GM19455 (cell line): ENCODE measurements around the gene MMADHC.

Source experiments
- ATAC-seq: cut with Tn5 transposase; IDR thresholded peaks from one replicate; pipeline ENCODE4 v1.9.1; 2021; ENCODE audit not compliant: unreplicated experiment

The MMADHC gene

DNA sequence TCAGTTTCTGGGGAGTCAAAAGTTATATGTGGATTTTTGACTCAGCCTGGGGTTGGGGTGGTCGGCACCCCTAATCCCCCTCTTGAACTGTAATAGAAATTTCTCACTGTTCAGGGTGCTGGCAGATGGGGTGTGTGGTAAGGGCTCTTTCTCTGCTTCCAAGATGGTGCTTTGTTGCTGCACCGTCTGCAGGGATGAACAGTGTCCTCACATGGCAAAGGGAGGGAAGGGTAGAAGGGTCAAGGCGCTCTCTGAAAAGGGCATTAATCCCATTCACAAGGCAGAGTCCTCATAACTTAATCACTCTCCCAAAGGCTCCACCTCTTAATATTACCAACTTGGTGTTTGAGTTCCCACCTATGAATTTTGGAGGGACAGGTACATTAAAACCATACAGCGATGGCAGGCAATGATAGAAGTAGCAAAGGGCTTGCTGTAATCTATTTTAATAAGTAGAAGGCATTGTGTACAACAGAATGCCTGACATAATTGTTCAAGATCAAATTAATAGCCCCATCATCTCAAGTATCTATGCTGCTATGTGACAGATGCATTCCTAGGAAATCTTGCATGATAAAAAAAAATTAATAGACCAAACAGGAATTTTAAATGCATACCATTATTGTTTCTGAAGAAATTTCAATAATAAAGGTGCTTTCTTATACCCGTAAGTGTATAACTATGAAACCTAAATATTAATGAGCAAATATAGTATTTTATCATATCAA, 28.1 kb downstream of the MMADHC start:
- no peak for ATAC-seq

DNA sequence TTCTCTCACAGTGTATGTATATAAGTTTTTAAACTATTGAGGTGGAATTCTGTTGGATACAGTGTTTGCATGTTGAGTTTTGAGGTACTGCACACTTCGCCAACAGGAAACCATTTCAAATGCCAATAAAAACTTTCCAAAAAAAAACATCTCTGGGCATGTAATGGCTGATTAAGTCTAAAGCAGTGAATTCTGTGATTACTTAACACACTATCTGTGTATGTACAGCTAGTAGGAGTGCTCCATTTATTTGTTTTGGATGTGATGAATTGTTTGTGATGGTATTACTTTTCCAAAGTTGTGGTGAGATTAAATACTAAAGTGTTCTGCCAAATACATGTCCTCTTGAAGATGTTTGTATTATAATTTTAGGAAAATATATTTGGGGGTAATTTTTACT, 31.1 kb downstream of the MMADHC start:
- ATAC-seq: no peak

DNA sequence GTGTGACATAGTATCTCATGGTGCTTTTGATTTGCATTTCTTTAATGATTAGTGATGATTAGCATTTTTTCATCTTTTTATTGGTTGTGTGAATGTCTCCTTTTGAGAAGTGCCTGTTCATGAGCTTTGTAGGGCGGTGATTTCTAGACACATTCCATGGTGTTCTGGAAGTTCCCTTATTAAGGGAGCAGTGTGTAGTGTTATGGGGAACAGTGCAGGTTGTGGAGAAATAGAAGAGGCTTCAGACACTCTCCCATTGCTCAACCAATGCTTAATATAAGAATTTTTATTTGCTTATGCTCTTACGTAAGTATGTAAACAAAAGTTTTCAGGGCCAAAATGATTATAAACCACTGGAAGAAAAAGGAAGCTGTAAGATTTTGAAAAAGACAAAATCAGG, 34.7 kb downstream of the MMADHC start:
- ATAC-seq: no peak

DNA sequence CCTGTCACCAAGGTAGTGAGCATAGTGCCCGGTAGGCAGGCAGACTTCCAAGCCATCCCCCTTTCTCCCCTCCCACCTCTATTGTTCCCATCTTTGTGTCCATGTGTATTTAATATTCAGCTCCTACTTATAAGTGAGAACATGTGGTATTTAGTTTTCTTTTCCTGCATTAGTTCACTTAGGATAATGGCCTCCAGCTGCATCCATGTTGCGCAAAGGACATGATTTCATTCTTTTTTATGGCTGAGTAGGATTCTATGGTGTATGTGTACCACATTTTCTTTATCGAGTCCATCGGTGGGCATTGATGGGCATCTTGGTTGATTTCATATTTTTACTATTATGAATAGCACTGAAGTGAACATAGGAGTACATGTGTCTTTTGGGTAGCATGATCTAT, 35.3 kb downstream of the MMADHC start:
- no peak for ATAC-seq

DNA sequence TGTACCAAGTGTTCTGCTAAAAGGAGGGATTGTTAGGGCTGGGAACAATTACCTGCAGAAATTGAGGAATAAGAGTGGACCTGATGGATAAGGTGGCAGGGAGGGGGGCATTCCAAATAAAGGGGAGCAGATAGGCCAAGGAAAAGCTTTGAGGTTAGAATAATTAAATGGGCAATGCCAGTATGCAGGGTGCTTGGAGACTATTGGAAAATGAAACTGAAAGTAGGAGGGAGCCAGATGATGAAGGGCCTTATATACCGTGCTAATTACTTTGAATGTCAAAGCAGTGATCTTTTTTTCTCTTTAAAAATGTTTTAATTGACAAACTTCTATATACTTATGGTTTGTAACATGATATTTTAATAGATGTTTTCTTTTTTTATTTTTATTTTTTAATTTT, 42.9 kb downstream of the MMADHC start:
- ATAC-seq: no peak

DNA sequence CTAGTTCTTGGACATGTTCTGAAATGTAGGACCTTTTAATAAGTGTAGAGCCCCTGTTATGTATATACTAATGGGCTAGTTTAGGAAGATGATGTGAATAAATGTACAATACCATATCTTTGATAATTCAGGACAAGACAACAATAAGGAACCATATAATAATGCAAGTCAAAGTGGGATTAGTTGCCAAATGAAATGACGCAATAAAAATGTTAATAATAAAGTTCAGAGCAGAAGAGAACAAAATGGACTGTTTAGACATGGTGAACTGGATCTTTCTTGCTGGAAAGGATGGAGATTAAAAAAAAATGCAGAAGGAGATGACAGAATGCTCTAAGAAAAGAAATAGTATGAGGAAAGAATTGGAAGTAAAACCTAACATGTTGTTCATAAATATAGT, 43.7 kb downstream of the MMADHC start:
- ATAC-seq: no peak

DNA sequence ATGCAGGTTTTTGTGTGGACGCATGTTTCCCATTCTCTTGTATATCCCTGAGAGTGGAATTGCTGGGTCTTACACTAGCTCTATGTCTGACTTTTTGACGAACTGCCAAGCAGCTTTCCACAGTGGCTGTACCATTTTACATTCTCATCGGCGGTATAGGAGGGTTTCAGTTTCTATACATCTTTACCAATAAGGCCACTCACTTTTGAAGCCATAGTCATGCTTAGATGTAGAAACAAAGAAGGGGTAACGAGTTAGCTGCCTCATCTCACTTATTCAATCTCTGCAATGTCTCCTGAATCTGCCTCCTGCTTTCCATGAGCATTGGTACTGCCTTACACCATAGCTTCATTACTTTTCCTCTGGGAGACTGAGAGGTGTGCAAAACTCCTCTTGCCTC, 47.4 kb downstream of the MMADHC start:
- ATAC-seq: no peak

DNA sequence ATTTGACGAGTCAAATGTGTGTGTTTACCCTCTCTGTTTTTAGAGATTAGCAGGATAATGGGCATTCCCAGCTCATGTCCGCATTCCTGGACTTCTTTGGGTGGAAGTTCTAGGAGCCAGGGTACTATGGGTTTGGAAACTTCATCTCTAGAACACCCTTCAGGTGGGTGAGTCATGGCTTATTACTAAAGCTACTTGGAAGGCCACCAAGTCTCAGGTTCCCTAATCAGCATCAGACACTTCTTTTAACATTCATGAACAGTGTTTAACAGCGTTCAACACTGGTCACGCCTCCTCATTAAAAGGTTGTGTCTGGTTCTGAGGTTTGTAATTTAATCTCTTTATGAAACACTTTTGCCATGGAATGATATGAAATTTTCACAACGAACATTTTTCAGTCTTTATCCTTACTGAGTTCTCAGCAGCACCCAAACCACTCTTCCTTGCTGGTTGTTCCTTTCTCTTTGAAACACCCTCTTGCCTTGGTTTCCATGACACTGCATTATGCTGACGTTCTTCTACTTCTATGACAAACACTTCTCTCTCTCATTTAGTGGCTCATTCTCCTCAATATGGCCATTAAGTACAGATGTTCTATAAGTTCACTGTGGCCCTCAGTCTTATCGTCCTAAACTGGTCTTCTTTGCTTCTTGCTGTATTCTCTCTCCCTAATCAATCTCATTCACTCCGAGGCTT, 49.3 kb downstream of the MMADHC start:
- no peak for ATAC-seq

DNA sequence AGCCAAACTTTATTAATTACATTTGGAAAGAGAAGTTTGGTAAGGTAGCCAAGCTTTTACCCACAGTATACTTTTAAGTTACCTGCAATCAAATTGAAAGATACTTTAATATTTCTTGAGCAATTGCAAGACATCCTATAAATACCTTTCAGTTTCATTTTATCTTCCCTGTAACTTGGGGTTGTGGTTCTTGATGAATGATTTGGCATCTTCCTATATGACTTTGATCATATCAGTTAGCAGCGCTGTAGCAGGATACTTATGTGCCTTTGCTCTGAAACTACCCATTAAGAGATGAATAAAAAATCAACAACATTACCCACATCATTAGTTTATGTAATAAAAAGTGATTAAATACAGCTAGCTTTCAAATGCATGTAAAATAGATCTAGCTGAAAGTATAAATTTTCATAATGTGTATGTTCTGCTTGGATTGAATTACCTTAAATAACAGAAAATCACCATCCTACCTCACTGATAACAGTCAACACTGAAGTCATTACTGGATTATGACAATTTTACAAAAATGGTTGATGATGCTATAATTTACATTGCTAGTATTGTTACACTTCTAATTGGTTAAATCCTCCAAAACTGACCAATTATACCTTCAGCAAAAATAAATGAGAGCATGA, 50.4 kb downstream of the MMADHC start:
- ATAC-seq: no peak

DNA sequence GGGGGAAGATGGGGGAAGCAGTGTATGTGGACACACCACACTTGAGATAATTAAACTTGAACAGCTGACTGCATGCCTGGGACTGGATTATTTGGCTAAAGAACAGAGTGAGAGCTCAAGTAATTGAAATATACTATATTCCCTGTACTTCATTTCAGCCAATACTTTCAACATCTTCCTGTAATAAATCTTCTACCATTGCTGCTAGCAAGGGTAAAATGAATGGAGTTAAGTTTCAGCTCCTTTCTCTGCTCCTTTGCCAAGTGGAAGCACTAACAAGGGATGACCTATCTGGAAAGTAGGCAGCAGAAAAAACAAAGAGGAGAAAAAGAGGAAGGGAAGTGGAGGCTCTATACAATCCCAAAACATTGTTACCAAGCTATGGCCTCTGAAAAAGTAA, 50.9 kb downstream of the MMADHC start:
- ATAC-seq: no peak

DNA sequence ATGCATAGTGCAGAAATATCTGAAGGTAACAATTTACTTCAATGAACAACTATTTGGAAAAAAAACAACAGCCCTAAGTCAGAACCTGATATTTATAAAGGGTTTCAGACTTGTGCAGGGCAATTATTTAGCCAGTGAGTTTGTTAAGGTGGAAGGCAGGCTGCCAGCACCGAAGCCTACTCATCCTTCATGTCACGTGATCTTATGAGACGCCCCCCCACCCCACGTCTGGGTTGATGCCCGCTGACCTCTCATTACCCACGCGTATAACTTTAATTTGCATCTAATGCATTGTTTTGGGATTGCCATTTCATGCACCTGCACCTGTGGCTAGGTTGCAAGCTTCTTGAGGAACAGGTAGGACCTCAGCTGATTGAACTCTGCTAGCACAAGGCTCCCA, 52.9 kb downstream of the MMADHC start:
- ATAC-seq: no peak

DNA sequence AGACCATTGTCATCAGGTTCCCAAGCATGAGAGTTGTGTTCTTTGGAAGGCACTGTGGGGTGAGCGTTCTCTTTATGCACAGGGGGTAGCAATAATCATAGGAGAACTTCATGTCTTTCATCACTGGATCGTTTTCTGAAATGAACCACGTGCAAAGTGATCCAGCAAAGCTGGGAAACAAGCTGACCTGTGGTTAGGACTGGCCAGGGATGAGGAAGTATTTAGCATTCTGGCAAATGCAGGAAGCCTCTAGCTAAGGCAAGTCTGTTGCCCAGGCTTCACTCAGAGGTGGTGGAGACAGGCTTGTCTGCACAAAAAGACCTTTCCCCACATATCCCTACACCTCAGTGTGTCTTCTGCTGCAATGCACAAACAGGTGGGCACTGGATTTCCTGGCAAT, 58.6 kb downstream of the MMADHC start:
- no peak for ATAC-seq

DNA sequence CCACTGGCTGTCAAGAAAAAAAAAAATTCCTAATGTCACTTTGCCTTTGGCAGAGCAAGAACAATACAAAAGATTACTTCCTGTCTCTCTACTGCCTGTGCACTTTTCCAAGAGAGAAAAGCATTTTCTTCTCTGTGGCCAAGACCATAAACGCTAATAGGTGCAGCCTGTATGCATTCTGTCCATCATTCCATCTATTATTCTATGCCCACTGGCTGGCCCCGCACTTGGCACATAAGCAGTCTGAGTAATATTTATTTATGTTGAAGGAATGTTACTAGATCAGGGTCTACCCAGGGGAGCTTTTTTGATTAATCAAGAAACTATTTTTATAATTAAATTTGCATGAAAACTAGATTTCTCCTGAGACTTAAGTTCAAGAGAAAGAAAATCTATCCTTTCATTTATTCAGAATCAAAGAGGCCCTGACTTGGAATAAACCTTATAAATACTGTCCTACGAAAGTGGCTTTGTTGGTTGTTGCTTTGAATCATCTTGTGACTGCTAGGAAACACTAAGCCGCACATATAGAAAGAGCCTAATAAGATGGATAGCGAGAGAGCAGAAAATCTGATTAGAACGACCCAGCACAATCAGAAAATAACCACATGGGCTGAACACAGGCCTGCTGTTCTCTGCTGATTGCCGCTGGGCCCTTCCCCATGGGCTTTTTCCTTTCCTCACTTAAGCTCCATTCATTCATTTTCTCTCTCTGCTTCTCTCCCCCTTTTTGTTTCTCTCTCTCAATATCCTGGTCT, 59.4 kb downstream of the MMADHC start:
- no peak for ATAC-seq

DNA sequence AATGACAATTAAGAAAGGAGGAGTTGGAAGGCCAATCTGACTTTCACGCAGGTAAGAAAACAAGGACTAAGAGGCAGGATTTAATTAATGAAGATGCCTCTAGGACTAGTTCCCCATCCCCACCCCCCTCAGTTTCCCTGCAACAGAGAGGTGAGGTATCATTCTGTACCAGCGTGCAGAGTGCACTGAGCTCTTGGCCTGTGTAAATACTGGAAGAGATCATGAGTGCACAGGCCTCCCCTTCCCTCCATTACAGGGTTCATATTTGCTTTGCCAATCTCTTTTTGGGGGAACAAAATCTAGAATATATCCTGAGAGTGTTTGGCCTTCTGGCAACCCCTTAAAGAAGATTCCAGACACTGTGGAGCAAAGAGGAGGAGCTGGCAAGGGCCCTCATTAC, 60.9 kb downstream of the MMADHC start:
- no peak for ATAC-seq

DNA sequence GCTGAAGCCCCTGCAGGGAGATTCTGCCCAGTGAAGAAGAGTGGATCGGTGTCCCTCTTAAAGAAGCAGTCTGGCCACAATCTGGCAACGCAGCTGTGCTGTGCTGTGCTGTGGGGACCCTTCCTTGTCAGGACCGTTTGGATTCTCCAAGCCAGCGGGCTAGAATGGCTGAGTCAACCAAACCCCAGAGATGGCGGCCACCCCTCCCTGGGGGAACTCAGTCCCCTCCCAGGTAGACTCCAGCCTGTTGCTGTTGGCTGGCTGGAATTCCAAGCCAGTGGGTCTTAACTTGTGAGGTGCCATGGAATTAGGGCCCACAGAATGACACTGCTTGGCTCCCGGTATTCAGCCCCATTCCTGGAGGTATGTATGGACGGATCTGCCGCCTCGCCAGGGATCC, 62.3 kb downstream of the MMADHC start:
- no peak for ATAC-seq
